Heart right ventricle (tissue), 16 donors: ENCODE measurements around the gene MCCC1. TPM values are rescaled to one million over a fixed set of nuclear protein-coding genes. Genes with fewer than 3 reads are reported as not detected.
A peak's percentile ranks its signal among the peaks of the same experiment; 100 is the strongest.
"Not testable (repeated sequence)": the region's sequence is repeated elsewhere in the genome, so short reads cannot be mapped to it uniquely, and the experiment has no call there.

Experiments
- ATAC-seq, 8 donors: fragments of 200-7000 bp; cut with Tn5 transposase; one replicate each; pipeline ENCODE4 v1.9.1; 2020; ENCODE audit warnings: mild to moderate bottlenecking in 8 of 8, moderate library complexity in 8 of 8, moderate number of reproducible peaks in 1 of 8
- DNase-seq, 2 donors: peaks; one replicate each; pipeline ENCODE4 v3.0.0-alpha.2; 2020
- H3K27ac ChIP-seq, 10 donors: fragments of 200-600 bp; sonication (generic) in 2 of 10; one replicate each; pipeline versions ENCODE4 v1.5.0 to v1.8.0; 2020 to 2022; ENCODE audit warnings: mild to moderate bottlenecking in 3 of 10
- H3K27me3 ChIP-seq, 7 donors: fragments of 200-600 bp; one replicate each; pipeline ENCODE4 v1.8.0; 2021 to 2022; ENCODE audit warnings: mild to moderate bottlenecking in 2 of 7
- H3K36me3 ChIP-seq, 9 donors: fragments of 200-600 bp; sonication (generic) in 1 of 9; one replicate each; pipeline versions ENCODE4 v1.5.0 to v1.8.0; 2020 to 2022; ENCODE audit warnings: mild to moderate bottlenecking in 2 of 9
- H3K4me1 ChIP-seq, 9 donors: fragments of 200-600 bp; sonication (generic) in 1 of 9; one replicate each; pipeline versions ENCODE4 v1.5.0 to v1.8.0; 2020 to 2022; ENCODE audit warnings: mild to moderate bottlenecking in 4 of 9
- H3K4me3 ChIP-seq, 10 donors: fragments of 200-600 bp; sonication (generic) in 2 of 10; one replicate each; pipeline versions ENCODE4 v1.5.0 to v1.8.0; 2020 to 2022; ENCODE audit warnings: mild to moderate bottlenecking in 7 of 10, moderate library complexity in 2 of 10
- H3K9me3 ChIP-seq, 11 donors: fragments of 200-600 bp in 10 of 11; sonication (generic) in 2 of 11; one replicate each; pipeline versions ENCODE4 v1.5.0 to v1.8.0; 2013 to 2022; ENCODE audit warnings: mild to moderate bottlenecking in 2 of 11, control low read depth in 1 of 11, moderate library complexity in 1 of 11
- CTCF ChIP-seq, 9 donors: fragments of 200-600 bp; sonication (generic) in 2 of 9; IDR thresholded peaks; one replicate each; pipeline versions ENCODE4 v1.5.0 to v1.8.0; 2021 to 2022; ENCODE audit warnings: antibody characterized with exemption in 9 of 9, mild to moderate bottlenecking in 5 of 9, moderate library complexity in 1 of 9
- WGBS, 2 donors: extraction: QIAGEN DNeasy Blood & Tissue Kit; methylation state at CpG; one replicate each; pipeline ENCODE4 v1.1.7; 2013; ENCODE audit warnings: inconsistent platforms in 1 of 2; 5-methylcytosine and 5-hydroxymethylcytosine counted together
- intact Hi-C, 10 donors: fragments of 100-400 bp; cut with DNase I; formaldehyde crosslinking; loops; one replicate each; pipeline versions ENCODE4 v1.11.1 to v1.14.2; 2022
- polyA plus RNA-seq, 2 donors: library from polyadenylated mRNA; stranded (reverse); fragments of 200-250 nt; gene quantifications; one replicate each; pipeline ENCODE4 v1.2.3, GENCODE V29; 2013
- total RNA-seq, 10 donors: library from RNA; stranded (reverse); fragmentation: NEBNext Ultra II Directional in 3 of 10; extraction: Animal tissue kit (Norgen Biotek cat#: 25700) in 3 of 10; gene quantifications; one replicate each; pipeline versions ENCODE4 v1.2.1 to v1.2.4, GENCODE V29; 2021 to 2023
- donor health status: Arrhythmogenic right ventricular cardiomyopathy.
- donor health status: ischemic (EF 13 %, LVEDD 7.1; RV severe dilation, severe dysfunction).
- donor health status: healthy with polysubstance abuse.
- donor health status: DM: no; HTN: yes; CAD: no.
- donor health status: DM: no; HTN: no; CAD: no.
- donor health status: ischemic (EF 25% LVEDD 6.9; RV normal size, moderate dysfunction).
- donor health status: ischemic (EF 25% LVEDD 5.7; RV mildly dilated, moderate dysfunction).
- donor health status: healthy.
- donor health status: DM: yes; HTN: yes; CAD: no.
- donor health status: Ischemic cardiomyopathy.
- donor health status: ischemic (EF 35%, LVEDD 5.7; RV mildly dilated, moderate dysfunction).
- donor health status: nonischemic (EF 11% LVEDD 7.7; RV severe dilation, severe dysfunction).
- donor health status: DM: yes; HTN: yes; CAD: no.
- donor health status: PGD.
- donor health status: ischemic (EF 29% LVEDD 5.4; RV normal size, mild dysfunction).
- donor health status: nonischemic (EF 23%, LVEDD 6.1; RV moderate dilation, normal function).

The MCCC1 gene
- total and polyA plus RNA-seq, 12 donors, result 28.9 to 62.9 (median 46.0) TPM

- Histone ChIP-seq H3K36me3 (no peaks in the 10 kb centered on the region), H3K27ac (no peak overlapping the region), H3K27me3 (no peaks in the 10 kb centered on the region), H3K4me3 (no peak overlapping the region), H3K9me3 (peaks cover 0 to 4% (median under 1%) of the 10 kb centered on the region in 11 donors), H3K4me1 (no peaks in the 10 kb centered on the region)
- intact Hi-C loops, result no loop called here
- ATAC-seq, result peak in 1 of 8 donors; percentile 44
- 80 to 83% methylated on average over 1 of the region's 1 CpG for WGBS, 2 donors
- TF ChIP-seq CTCF (IDR thresholded peaks at IDR 0.05), result no peak
- no peak for DNase-seq
Measured at GRCh38 chr3:182999767-183000166, 99.5 kb downstream of the MCCC1 start.

- ATAC-seq, H3K27ac ChIP-seq, DNase-seq, intact Hi-C loops, H3K4me3 ChIP-seq, H3K36me3 ChIP-seq, H3K4me1 ChIP-seq, H3K27me3 ChIP-seq: not testable (repeated sequence)
- peaks cover 0 to 19% (median 7%) of the 10 kb centered on the region in 11 donors for H3K9me3 ChIP-seq
- WGBS, 2 donors, result 95 to 96% methylated on average over 4 of the region's 4 CpGs
Measured at GRCh38 chr3:182993486-182994201, 105.7 kb downstream of the MCCC1 start.

DNA sequence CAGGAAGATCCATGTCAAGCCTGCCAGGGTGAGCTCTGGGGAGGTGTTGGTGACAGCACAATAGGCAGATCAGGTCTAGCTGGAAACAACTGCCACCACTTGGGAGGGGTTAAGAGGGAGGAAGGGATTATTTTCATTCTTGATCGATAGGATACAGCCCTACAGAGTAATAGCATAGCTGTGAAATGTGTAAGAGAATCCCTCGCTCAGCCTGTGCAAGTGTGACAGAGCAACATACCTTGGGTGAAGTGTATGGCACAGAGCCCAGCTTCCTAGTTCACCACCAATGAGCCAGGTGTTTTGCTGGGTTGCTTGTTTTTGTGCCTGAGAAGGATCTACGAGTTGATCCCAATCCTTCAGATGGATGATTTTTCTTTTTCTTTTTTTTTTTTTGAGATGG is 109.7 kb downstream of the MCCC1 start:
- 66 to 70% methylated on average over 3 of the region's 3 CpGs for WGBS, 2 donors
- TF ChIP-seq CTCF (IDR thresholded peaks at IDR 0.05), result no peak
- no peaks in the 10 kb centered on the region for H3K4me1 ChIP-seq
- intact Hi-C loops, result no loop called here
- H3K9me3 ChIP-seq, result peaks cover 0 to 14% (median 3%) of the 10 kb centered on the region in 11 donors
- H3K36me3 ChIP-seq, result no peaks in the 10 kb centered on the region
- no peak overlapping the region for H3K27ac ChIP-seq
- DNase-seq (no peak), ATAC-seq (no peak)
- H3K27me3 ChIP-seq, result no peaks in the 10 kb centered on the region
- H3K4me3 ChIP-seq, result no peak overlapping the region

- no peak for DNase-seq
- H3K27me3 ChIP-seq, result no peaks in the 10 kb centered on the region
- 87% methylated on average over 6 of the region's 6 CpGs for WGBS, 2 donors
- H3K27ac ChIP-seq, result no peak overlapping the region
- H3K36me3 ChIP-seq, result no peaks in the 10 kb centered on the region
- no peak for TF ChIP-seq CTCF (IDR thresholded peaks at IDR 0.05)
- H3K4me3 ChIP-seq, result no peak overlapping the region
- peaks cover 0 to 5% (median 2%) of the 10 kb centered on the region in 9 donors for H3K4me1 ChIP-seq
- H3K9me3 ChIP-seq, result no peaks in the 10 kb centered on the region
- intact Hi-C loops, result no loop called here
- no peak for ATAC-seq
Measured at GRCh38 chr3:182986021-182986420, 113.3 kb downstream of the MCCC1 start.

GRCh38 chr3:182983876-182984275 is 115.4 kb downstream of the MCCC1 start:
- intact Hi-C loops, result no loop called here
- Histone ChIP-seq H3K27me3 (no peaks in the 10 kb centered on the region), H3K9me3 (no peaks in the 10 kb centered on the region), H3K4me3 (no peak overlapping the region), H3K27ac (no peak overlapping the region), H3K4me1 (peaks cover 0 to 16% (median 9%) of the 10 kb centered on the region in 9 donors), H3K36me3 (no peaks in the 10 kb centered on the region)
- DNase-seq (no peak), ATAC-seq (no peak)
- no peak for TF ChIP-seq CTCF (IDR thresholded peaks at IDR 0.05)
